HG03064 (cell line): ENCODE results near the gene POTEH.
"Not testable (repeated sequence)": the region's sequence is repeated elsewhere in the genome, so short reads cannot be mapped to it uniquely, and the experiment has no call there.

Source experiments
- ATAC-seq: cut with Tn5 transposase; IDR thresholded peaks from one replicate; pipeline ENCODE4 v1.9.1; 2021; ENCODE audit warnings: low read depth; ENCODE audit not compliant: unreplicated experiment

The POTEH gene

GRCh38 chr22:15689749-15690125 is at the start of gene POTEH:
Gene POTEH (plus strand): TSS chr22:15690026. CDS start chr22:15690078, 52 bp downstream.
- not testable (repeated sequence) for ATAC-seq

GRCh38 chr22:15642288-15642861 is 47.5 kb upstream of the POTEH start:
- ATAC-seq: not testable (repeated sequence)

GRCh38 chr22:15651954-15652353 is 37.9 kb upstream of the POTEH start:
- ATAC-seq: not testable (repeated sequence)

GRCh38 chr22:15652738-15653137 is 37.1 kb upstream of the POTEH start:
- ATAC-seq: not testable (repeated sequence)

- ATAC-seq: not testable (repeated sequence)
These were observed 36.6 kb upstream of the POTEH start for GRCh38 chr22:15653241-15653640.

GRCh38 chr22:15661102-15661501 is 28.7 kb upstream of the POTEH start:
- ATAC-seq: not testable (repeated sequence)

- ATAC-seq: not testable (repeated sequence)
These were observed 25.1 kb upstream of the POTEH start for GRCh38 chr22:15664682-15665081.

GRCh38 chr22:15665478-15665877 is 24.3 kb upstream of the POTEH start:
- ATAC-seq: not testable (repeated sequence)

- not testable (repeated sequence) for ATAC-seq
These were observed 20.4 kb upstream of the POTEH start for GRCh38 chr22:15669430-15669829.

GRCh38 chr22:15679702-15680101 is 10.1 kb upstream of the POTEH start:
- not testable (repeated sequence) for ATAC-seq

GRCh38 chr22:15684115-15684514 is 5.7 kb upstream of the POTEH start:
- not testable (repeated sequence) for ATAC-seq

GRCh38 chr22:15684695-15685094 is 5.1 kb upstream of the POTEH start:
- not testable (repeated sequence) for ATAC-seq

GRCh38 chr22:15685641-15686040 is 4.2 kb upstream of the POTEH start:
- ATAC-seq: not testable (repeated sequence)

GRCh38 chr22:15687086-15687485 is 2.7 kb upstream of the POTEH start:
- ATAC-seq: not testable (repeated sequence)

GRCh38 chr22:15687676-15688075 is 2.1 kb upstream of the POTEH start:
- ATAC-seq: not testable (repeated sequence)

- not testable (repeated sequence) for ATAC-seq
These were observed 1.7 kb upstream of the POTEH start for GRCh38 chr22:15688090-15688489.

GRCh38 chr22:15689012-15689748 is 646 bp upstream of the POTEH start:
- ATAC-seq: not testable (repeated sequence)

GRCh38 chr22:15713600-15713999 is 23.8 kb downstream of the POTEH start:
- ATAC-seq: not testable (repeated sequence)

GRCh38 chr22:15714125-15714524 is 24.3 kb downstream of the POTEH start:
- ATAC-seq: not testable (repeated sequence)

- not testable (repeated sequence) for ATAC-seq
These were observed 32.1 kb downstream of the POTEH start for GRCh38 chr22:15721884-15722283.

- ATAC-seq: not testable (repeated sequence)
These were observed 39.5 kb downstream of the POTEH start for GRCh38 chr22:15729209-15729917.
